Muscle of arm (tissue), 12 donors: Measurements from ENCODE around the gene MED19. TPM values are rescaled to one million over a fixed set of nuclear protein-coding genes. Genes with fewer than 3 reads are reported as not detected.

Experiments used
- DNase-seq: peaks from one replicate; pipeline ENCODE4 v3.0.0-alpha.2; 2013
- polyA plus RNA-seq, 12 donors: library from polyadenylated mRNA; unstranded; fragments of 120-200 nt; gene quantifications; one replicate each; pipeline ENCODE4 v1.2.1, GENCODE V29; 2013; ENCODE audit not compliant: insufficient read length in 12 of 12

The MED19 gene
- polyA plus RNA-seq, 12 donors: 10.5 to 22.6 (median 12.8) TPM; not detected in 1

GRCh38 chr11:57657194-57658022, 54.6 kb downstream of the MED19 start, which contains the start of gene CLP1:
Gene CLP1, plus strand, starts transcription at chr11:57657762. Its CDS starts 1,715 bp downstream, at chr11:57659477.
- DNase-seq: peak; percentile 100

DNA sequence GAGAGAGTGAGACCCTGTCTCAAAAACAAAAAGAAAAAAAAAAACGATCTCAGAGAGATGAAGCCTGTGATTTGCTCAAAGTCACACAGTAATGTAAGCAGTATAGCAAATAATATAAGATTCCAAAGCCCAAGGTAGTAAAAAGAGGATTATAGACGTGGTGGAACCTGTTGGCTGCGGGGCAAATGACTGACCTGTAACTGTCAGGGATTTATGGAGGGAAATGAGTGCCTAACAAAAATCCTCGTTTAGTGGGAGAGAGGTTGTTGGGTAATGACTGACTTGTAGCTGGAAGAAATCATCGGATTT, 55.2 kb downstream of the MED19 start:
- DNase-seq: no peak

Other genes with a start within 250 kb of the MED19 start
- 10 to 100 TPM in 6 of 12 donors, 1 to 10 TPM in 5, not detected in 1; 6.7 to 27.7 (median 11.8) TPM for gene SLC43A1, start 196.5 kb downstream of the MED19 start, polyA plus RNA-seq
- gene TIMM10, start 181.5 kb downstream of the MED19 start, polyA plus RNA-seq: 10 to 100 TPM in 11 of 12 donors, not detected in 1; 25.3 to 71.9 (median 38.1) TPM
- 100 to 1,000 TPM in 11 of 12 donors, 10 to 100 TPM in 1; 63.6 to 366 (median 189) TPM for gene SMTNL1, start 174.6 kb downstream of the MED19 start, polyA plus RNA-seq
- 10 to 100 TPM in 11 of 12 donors, not detected in 1; 18.6 to 30.6 (median 24.4) TPM for gene UBE2L6, start 144.5 kb downstream of the MED19 start, polyA plus RNA-seq
- 100 to 1,000 TPM in 4 of 12 donors, 10 to 100 TPM in 7, not detected in 1; 74.1 to 187 (median 90.7) TPM for gene SERPING1, start 114.5 kb downstream of the MED19 start, polyA plus RNA-seq
- 1 to 10 TPM in 9 of 12 donors, under 1 TPM in 2, not detected in 1; 0.85 to 3.8 (median 1.7) TPM for gene YPEL4, start 62.3 kb downstream of the MED19 start, polyA plus RNA-seq
- gene CLP1, start 54.5 kb downstream of the MED19 start, polyA plus RNA-seq: 10 to 100 TPM in 5 of 12 donors, 1 to 10 TPM in 6, not detected in 1; 7.8 to 17.7 (median 9.8) TPM
- gene ZDHHC5, start 44.1 kb downstream of the MED19 start, polyA plus RNA-seq: 10 to 100 TPM in 11 of 12 donors, not detected in 1; 26.4 to 41.8 (median 31.3) TPM
- 10 to 100 TPM in 11 of 12 donors, not detected in 1; 45.9 to 77.3 (median 59.3) TPM for gene TMX2, start 378 bp upstream of the MED19 start, polyA plus RNA-seq
- 10 to 100 TPM in 11 of 12 donors, not detected in 1; 47.2 to 87.4 (median 69.6) TPM for gene SELENOH, start 29.3 kb upstream of the MED19 start, polyA plus RNA-seq
- gene BTBD18, start 39.6 kb upstream of the MED19 start, polyA plus RNA-seq: under 1 TPM in 9 of 12 donors, not detected in 3; 0.07 to 0.30 (median 0.13) TPM
- gene CTNND1, start 49.6 kb upstream of the MED19 start, polyA plus RNA-seq: 100 to 1,000 TPM; 112 to 846 (median 143) TPM